ENCODE measurements around the gene CHMP2A. TPM values are rescaled to one million over a fixed set of nuclear protein-coding genes. Genes with fewer than 3 reads are reported as not detected.

The CHMP2A gene
- total RNA-seq, 4 donors from 2014 or later = 100.0 to 155 (median 126) TPM

DNA sequence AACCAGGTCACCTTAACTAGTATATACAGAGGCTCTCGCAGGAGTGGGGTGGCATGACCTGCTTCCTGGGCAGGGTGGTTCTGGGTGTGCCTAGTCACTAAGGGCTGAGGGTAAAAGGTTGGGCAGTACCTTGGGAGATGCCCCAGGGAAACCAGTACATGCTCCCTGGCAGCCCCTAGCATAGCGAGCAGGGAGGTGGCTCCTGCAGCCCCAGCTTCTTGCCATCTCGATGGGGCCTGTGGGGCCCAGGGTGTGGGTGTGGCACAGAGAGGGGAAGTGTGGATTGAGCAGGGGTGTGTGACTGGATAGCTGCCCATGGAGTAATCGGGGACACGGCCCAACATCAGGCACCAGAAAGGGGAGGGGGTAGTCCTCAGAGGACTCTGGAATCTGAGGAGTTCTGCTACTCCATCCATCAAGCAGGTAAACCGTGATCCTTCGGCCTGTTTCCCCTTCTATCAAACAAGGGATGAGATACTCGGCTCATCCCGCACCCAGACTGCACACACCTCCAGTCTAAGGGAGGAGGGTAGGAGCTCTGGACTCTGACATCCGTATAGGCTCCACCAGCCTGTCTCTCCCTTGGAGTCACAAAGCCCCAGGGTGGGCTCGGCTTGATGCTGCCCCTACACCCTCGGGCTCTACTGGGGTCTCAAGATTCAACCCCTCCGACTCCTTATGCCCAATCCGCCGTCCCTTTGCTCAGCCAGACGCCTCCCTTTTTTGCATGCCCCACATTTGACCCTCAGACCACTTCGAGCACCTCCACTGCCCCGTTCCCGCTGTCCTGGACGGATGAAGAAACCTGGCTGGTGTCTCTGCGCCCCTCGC, 36.4 kb downstream of the CHMP2A start:
- Histone ChIP-seq H3K36me3 (peaks cover 0 to 25% of the 10 kb centered on the region in 2 donors), H3K27ac (peak overlapping the region; percentile 83 to 97 (median 96)), H3K4me1 (peaks cover 8 to 65% (median 34%) of the 10 kb centered on the region in 3 donors), H3K4me3 (peak overlapping the region; percentile 58 to 89), H3K27me3 (no peaks in the 10 kb centered on the region), H3K9me3 (no peaks in the 10 kb centered on the region)
- 6 to 7% methylated on average over 9 to 14 of the region's 22 CpGs for WGBS, 2 donors (ENCODE audit: low coverage in 1 of 2)
- no peak for ATAC-seq
- TF ChIP-seq EP300 (IDR thresholded peaks at IDR 0.05) (no peak), POLR2A (IDR thresholded peaks at IDR 0.05) (no peak), POLR2AphosphoS5 (IDR thresholded peaks at IDR 0.05) (no peak)
- TF ChIP-seq, protein P1, sequence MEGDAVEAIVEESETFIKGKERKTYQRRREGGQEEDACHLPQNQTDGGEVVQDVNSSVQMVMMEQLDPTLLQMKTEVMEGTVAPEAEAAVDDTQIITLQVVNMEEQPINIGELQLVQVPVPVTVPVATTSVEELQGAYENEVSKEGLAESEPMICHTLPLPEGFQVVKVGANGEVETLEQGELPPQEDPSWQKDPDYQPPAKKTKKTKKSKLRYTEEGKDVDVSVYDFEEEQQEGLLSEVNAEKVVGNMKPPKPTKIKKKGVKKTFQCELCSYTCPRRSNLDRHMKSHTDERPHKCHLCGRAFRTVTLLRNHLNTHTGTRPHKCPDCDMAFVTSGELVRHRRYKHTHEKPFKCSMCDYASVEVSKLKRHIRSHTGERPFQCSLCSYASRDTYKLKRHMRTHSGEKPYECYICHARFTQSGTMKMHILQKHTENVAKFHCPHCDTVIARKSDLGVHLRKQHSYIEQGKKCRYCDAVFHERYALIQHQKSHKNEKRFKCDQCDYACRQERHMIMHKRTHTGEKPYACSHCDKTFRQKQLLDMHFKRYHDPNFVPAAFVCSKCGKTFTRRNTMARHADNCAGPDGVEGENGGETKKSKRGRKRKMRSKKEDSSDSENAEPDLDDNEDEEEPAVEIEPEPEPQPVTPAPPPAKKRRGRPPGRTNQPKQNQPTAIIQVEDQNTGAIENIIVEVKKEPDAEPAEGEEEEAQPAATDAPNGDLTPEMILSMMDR (IDR thresholded peaks at IDR 0.05) = no peak

DNA sequence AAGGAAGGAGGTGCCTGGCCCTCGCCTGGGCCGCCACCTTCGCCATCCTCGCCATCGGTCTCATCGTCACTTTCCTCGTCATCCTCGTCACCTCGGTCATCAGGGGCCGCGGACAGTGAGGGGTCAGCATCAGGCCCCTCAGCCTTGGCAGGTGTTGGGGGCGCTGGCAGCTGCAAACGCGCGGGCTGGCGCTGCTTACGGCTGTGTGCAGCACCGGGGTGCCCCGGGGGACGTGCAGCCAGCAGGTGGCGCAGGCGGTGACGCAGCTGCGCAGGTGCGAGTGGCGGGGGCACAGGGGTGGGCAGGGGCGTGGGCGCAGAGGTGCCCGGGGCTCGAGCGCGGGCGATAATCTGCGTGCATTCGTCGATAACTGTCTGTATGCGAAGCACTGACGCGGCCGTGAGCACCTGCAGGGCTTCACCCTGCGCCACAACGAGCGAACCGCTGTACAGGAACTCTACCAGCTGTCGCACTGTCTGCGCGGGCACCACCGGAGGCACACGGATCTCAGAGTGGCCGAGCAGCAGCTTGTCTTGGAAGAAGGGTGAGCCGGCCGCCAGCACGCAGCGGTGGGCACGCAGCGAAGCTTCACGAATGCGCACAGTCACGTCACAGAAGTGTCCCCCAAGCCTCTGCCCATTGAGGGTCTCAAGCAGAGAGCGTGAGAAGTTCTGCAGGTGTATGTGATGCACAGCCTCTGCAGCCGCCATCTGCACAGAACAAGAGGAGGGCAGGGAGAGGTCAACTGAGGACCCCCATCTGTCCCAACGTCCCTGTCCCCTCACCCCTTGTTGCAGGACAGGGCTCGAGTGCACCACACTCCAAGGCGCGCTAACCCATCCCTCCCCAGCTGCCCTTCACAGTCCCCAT, 37.7 kb downstream of the CHMP2A start:
- Histone ChIP-seq H3K27me3 (no peaks in the 10 kb centered on the region), H3K36me3 (peaks cover 0 to 25% of the 10 kb centered on the region in 2 donors), H3K27ac (peak overlapping the region in 3 of 4 donors; percentile 96 to 97 (median 97)), H3K4me1 (peaks cover 8 to 70% (median 34%) of the 10 kb centered on the region in 3 donors), H3K4me3 (no peak overlapping the region), H3K9me3 (no peaks in the 10 kb centered on the region)
- TF ChIP-seq POLR2A (IDR thresholded peaks at IDR 0.05) (no peak), POLR2AphosphoS5 (IDR thresholded peaks at IDR 0.05) (no peak), EP300 (IDR thresholded peaks at IDR 0.05) (no peak)
- TF ChIP-seq, protein P1 (IDR thresholded peaks at IDR 0.05) = no peak
- 82 to 94% methylated on average over 10 to 13 of the region's 65 CpGs for WGBS, 2 donors (ENCODE audit: low coverage in 1 of 2)
- no peak for ATAC-seq

DNA sequence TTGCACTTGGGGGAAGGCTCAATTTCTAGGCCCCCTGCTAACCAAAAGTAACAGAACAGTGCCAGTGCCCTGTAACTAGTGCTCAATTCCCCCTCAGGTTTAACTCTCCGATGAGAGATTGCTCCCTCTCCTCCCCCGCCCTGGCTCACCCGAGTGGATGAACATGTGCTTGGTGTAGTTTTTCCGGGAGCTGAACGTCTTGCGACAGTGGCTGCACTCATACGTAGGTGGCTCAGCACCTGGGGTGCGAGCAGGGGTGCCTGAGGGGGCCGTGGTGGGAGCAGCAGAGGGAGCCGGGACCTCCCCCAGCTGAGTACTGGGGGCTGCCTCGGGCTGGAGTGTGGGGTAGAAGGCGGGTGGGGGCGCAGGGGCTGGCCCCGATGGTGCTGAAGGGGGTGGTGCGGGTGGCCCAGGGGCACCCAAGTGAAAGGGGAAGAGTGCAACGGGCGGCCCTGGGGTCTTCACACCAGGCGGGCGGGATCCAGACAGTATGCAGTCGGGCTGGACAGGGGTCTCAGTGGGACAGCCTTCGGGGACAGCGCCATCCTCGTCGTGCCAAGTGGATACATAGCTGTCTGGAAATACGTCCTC, 38.6 kb downstream of the CHMP2A start:
- H3K4me3 ChIP-seq = no peak overlapping the region
- ATAC-seq = no peak
- peaks cover 8 to 70% (median 34%) of the 10 kb centered on the region in 3 donors for H3K4me1 ChIP-seq
- H3K27me3 ChIP-seq = no peaks in the 10 kb centered on the region
- no peak for TF ChIP-seq POLR2AphosphoS5 (IDR thresholded peaks at IDR 0.05)
- TF ChIP-seq, protein P1 (IDR thresholded peaks at IDR 0.05) = no peak
- no peak for TF ChIP-seq POLR2A (IDR thresholded peaks at IDR 0.05)
- TF ChIP-seq EP300 (IDR thresholded peaks at IDR 0.05) = no peak
- WGBS, 2 donors (ENCODE audit: low coverage in 1 of 2) = 85 to 86% methylated on average over 5 to 6 of the region's 25 CpGs
- H3K9me3 ChIP-seq = no peaks in the 10 kb centered on the region
- peak overlapping the region in 2 of 4 donors; percentile 37 to 77 for H3K27ac ChIP-seq
- H3K36me3 ChIP-seq = peaks cover 0 to 25% of the 10 kb centered on the region in 2 donors

DNA sequence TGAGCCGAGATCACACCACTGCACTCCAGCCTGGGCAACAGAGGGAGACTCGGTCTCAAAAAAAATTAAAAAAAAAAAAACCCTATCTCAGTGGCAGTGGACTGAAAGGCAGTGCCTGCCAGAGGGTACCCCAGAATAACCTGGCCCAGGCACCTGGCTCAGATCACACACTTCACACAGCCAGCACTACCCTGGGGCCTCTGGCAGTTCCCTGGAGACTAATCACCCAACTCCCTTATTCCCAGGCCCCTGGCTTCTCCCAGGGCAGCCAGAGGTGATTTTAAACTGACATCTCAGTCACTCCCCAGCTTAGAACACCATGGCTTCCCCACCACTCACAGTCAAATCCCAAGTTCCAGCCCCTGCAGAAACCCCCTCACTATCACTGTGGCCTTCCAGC, 39.6 kb downstream of the CHMP2A start:
- Histone ChIP-seq H3K4me1 (peaks cover 8 to 65% (median 29%) of the 10 kb centered on the region in 3 donors), H3K9me3 (no peaks in the 10 kb centered on the region), H3K36me3 (peaks cover 0 to 25% of the 10 kb centered on the region in 2 donors), H3K4me3 (no peak overlapping the region), H3K27ac (peak overlapping the region in 1 of 4 donors; percentile 77), H3K27me3 (no peaks in the 10 kb centered on the region)
- TF ChIP-seq EP300 (IDR thresholded peaks at IDR 0.05) (no peak), POLR2A (IDR thresholded peaks at IDR 0.05) (no peak), POLR2AphosphoS5 (IDR thresholded peaks at IDR 0.05) (no peak)
- TF ChIP-seq, protein P1 (IDR thresholded peaks at IDR 0.05) = no peak
- no peak for ATAC-seq
- WGBS, 2 donors (ENCODE audit: low coverage in 1 of 2) = 83% methylated on average over 1 of the region's 2 CpGs; no CpG with 5 or more reads in 1 of the 2 donors

All from gastroesophageal sphincter (tissue), 4 donors.